Adipose tissue (tissue), 3 donors: ENCODE data around the gene CCDC78. TPM values are rescaled to one million over a fixed set of nuclear protein-coding genes. Genes with fewer than 3 reads are reported as not detected.

Source experiments
- H3K27ac ChIP-seq: one replicate; pipeline ENCODE4 v1.5.1; 2013; ENCODE audit warnings: low read depth, low read length
- WGBS, 3 donors: extraction: QIAGEN DNeasy Blood & Tissue Kit; methylation state at CpG; one replicate each; pipeline ENCODE4 v1.1.7; 2013; 5-methylcytosine and 5-hydroxymethylcytosine counted together
- polyA plus RNA-seq, 3 donors: library from polyadenylated mRNA; stranded (reverse); fragments of 200-250 nt; gene quantifications; one replicate each; pipeline ENCODE4 v1.2.3, GENCODE V29; 2013
- donor health status: healthy with polysubstance abuse.
- donor health status: Bipolar disorder and iron deficiency.
- donor health status: healthy.

Gene CCDC78
- polyA plus RNA-seq, 3 donors, result 0.42 to 2.1 (median 0.98) TPM

DNA sequence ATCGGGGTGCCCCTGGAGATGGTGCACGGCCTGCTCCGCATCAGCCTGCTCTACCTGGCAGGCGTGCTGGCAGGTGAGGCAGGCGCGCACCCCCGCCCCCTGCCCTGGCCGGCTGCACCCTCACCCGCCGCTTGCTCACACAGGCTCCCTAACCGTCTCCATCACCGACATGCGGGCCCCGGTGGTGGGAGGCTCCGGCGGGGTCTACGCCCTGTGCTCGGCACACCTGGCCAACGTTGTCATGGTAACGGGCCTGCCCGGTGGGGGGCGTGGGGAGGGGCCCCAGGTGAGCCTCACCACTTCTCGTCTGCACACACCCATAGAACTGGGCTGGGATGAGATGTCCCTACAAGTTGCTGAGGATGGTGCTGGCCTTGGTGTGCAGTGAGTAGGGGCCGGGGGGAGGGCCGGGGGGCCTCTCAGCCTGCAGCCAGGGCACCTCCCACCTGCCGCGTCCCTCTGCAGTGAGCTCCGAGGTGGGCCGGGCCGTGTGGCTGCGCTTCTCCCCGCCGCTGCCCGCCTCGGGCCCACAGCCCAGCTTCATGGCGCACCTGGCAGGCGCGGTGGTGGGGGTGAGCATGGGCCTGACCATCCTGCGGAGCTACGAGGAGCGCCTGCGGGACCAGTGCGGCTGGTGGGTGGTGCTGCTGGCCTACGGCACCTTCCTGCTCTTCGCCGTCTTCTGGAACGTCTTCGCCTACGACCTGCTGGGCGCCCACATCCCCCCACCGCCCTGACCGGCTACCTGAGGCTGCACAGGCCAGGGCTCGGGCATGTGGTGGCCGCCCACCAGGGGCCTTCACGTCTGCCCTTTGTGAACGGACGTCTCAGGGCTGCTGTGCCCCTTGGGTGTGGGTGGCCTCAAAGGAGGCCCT is 48.7 kb downstream of the CCDC78 start:
- WGBS, 3 donors, result 45 to 65% (median 49%) methylated on average over 53 to 57 of the region's 57 CpGs
- H3K27ac ChIP-seq, result no peak overlapping the region

- WGBS, 3 donors, result 56 to 73% (median 67%) methylated on average over 23 of the region's 23 CpGs
- no peak overlapping the region for H3K27ac ChIP-seq
These were observed 49.3 kb downstream of the CCDC78 start for GRCh38 chr16:676913-677312.

DNA sequence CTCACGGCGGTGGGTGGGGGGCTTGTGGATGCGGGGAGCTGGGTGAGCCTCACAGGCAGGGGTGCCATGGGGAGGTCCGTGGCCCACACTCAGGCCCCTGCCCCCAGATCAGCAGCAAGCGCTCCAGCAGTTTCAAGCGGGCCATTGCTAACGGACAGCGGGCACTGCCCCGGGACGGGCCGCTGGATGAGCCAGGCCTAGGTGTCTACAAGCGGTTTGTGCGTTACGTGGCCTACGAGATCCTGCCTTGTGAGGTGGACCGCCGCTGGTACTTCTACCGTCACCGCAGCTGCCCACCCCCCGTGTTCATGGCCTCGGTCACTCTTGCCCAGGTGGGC is 49.7 kb downstream of the CCDC78 start:
- no peak overlapping the region for H3K27ac ChIP-seq
- WGBS, 3 donors, result 85 to 92% (median 91%) methylated on average over 18 to 21 of the region's 21 CpGs

DNA sequence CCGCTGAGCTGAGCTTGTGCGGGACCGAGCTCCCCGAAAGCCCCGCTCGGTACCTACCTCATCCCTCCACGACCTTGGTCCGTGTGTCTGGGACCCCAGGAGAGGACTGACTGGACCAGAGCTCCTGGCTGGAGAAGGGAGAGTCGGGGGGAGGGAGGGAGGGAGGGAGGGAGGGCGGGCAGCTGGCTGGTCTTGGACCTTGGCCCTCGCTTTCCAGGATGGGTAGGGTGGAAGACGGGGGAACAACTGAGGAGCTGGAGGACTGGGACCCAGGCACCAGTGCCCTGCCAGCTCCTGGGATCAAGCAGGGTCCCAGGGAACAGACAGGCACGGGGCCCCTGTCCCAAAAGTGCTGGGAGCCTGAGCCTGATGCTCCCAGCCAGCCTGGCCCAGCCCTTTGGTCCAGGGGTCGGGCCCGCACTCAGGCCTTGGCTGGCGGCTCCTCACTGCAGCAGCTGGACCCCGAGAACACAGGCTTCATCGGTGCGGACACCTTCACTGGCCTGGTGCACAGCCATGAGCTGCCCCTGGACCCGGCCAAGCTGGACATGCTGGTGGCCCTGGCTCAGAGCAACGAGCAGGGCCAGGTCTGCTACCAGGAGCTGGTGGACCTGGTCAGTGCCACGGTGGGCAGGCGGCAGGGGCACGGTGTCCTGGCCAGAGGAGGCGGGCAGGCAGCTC is 50.2 kb downstream of the CCDC78 start:
- 44 to 49% (median 49%) methylated on average over 20 to 25 of the region's 25 CpGs for WGBS, 3 donors
- no peak overlapping the region for H3K27ac ChIP-seq

DNA sequence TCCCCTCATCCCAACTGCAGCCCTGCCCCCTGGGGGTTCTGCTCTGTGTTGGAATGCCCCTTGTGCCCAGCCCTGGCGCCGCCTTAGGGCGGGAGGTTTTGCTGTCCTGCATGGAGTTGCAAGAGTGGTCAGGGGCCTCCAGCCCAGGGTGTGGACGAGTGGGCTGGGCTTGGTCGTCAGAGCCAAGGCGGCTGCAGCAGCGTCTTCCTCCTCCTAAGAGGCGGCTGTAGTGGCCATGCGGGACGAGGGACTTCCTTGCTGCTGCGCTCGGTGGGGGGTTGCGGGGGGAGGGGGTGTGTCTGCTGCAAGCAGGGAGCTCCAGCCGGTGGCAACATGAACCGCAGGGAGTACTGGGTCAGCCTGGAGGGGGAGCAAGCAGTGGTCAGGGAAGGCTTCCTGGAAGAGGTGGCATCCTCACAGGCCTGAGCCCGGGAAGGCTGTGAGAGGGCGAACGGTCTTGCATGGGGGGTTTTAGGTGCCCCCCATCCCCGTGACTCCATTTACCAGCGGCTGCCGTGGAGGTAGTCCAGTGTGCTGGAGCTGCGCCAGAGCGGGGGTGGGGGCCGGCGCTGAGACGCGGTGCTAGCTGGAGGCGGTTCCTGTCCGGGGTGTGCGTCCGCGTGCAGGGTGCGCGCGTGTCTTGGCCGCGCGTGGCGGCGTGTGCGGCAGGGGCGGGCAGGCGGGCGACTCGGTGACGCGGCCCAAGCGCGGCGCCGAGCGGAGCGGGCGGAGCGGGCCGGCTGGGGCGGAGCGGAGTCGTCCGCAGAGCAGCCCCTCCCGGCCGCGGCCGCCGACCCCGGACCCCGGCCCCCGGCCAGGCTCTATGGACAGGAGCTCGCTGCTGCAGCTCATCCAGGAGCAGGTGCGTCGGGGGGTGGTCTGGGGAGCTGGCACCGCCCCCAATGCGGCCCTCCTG is 51.0 kb downstream of the CCDC78 start, which contains the start of gene RHBDL1:
Gene RHBDL1 (plus strand): TSS at position 704 of the 916 bp plus-strand sequence. CDS start 120 bp downstream, at position 824.
- no peak within 1 kb of the TSS for H3K27ac ChIP-seq

DNA sequence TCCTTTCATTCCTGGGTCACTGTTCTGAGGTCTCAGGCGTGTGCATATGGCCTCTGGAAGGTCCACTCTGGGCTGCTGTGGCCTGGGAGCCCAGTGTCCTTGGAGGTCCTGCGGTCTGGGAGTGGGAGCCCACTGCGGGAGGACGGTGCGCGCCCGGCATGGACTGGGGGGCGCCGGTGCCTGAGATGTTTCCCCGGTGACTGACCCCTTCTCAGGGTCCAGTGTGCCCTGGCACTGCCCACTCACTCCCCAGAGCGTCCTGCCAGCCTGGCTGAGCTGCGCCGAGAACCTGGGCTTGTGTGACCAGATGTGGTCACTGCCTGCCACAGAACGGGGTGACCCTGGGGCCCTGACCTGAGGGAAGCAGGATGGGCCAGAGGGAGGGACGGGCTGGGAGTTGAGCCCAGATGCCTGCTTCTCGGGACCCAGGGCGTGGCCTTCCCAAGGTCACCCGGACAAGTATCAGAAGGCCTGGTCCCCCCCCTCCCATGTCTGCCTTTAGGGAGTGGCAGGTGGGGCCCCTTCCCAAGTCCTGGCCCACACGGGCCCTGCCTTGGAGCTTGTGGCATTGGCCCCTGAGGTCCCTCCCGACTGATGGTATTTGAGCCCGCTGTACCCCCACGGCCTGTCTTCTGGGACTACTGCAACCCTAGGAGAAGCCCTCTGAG is 51.9 kb downstream of the CCDC78 start:
- H3K27ac ChIP-seq, result no peak overlapping the region
- 68 to 85% (median 73%) methylated on average over 22 of the region's 22 CpGs for WGBS, 3 donors

More for the DNA sequence above, 51.0 kb downstream of the CCDC78 start, which contains the start of gene RHBDL1:
- 4 to 8% (median 7%) methylated on average over 58 to 73 of the region's 73 CpGs for WGBS, 3 donors

GRCh38 chr16:673399-673991 is 52.7 kb downstream of the CCDC78 start:
- no peak overlapping the region for H3K27ac ChIP-seq
- whole genome bisulfite sequencing, 3 donors, result 90 to 94% (median 92%) methylated on average over 16 to 18 of the region's 18 CpGs

DNA sequence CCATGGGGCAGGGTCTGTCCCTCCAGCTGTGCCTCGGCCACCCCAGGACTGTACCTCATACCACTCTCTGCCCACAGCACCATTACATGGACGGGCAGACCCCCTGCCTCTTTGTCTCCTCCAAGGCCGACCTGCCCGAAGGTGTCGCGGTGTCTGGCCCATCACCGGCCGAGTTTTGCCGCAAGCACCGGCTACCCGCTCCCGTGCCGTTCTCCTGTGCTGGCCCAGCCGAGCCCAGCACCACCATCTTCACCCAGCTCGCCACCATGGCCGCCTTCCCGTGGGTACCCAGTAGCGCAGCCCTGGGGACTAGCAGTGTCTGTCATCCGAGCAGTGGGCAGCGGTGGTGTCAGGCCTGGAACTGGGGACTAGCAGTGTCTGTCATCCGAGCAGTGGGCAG is 53.4 kb downstream of the CCDC78 start:
- WGBS, 3 donors, result 95 to 96% (median 96%) methylated on average over 19 to 21 of the region's 21 CpGs
- H3K27ac ChIP-seq, result no peak overlapping the region

Other genes starting within 250 kb of the CCDC78 start
- gene CAPN15, start 198.7 kb downstream of the CCDC78 start, polyA plus RNA-seq, result 10 to 100 TPM; 20.4 to 31.4 (median 30.6) TPM
- gene PRR35, start 166.0 kb downstream of the CCDC78 start, polyA plus RNA-seq, result under 1 TPM in 1 of 3 donors, not detected in 2; 0.20 TPM
- 1 to 10 TPM in 1 of 3 donors, under 1 TPM in 2; 0.22 to 1.3 (median 0.61) TPM for gene NHLRC4, start 159.4 kb downstream of the CCDC78 start, polyA plus RNA-seq
- gene PIGQ, start 156.5 kb downstream of the CCDC78 start, polyA plus RNA-seq, result 10 to 100 TPM; 36.6 to 47.7 (median 37.6) TPM
- 10 to 100 TPM; 16.0 to 42.5 (median 21.2) TPM for gene RAB40C, start 136.4 kb downstream of the CCDC78 start, polyA plus RNA-seq
- gene WFIKKN1, start 95.5 kb downstream of the CCDC78 start, polyA plus RNA-seq, result under 1 TPM; 0.25 to 0.85 (median 0.67) TPM
- 100 to 1,000 TPM in 2 of 3 donors, 10 to 100 TPM in 1; 65.0 to 125 (median 109) TPM for gene METTL26, start 90.1 kb downstream of the CCDC78 start, polyA plus RNA-seq
- 10 to 100 TPM; 23.6 to 57.6 (median 42.6) TPM for gene MCRIP2, start 84.6 kb downstream of the CCDC78 start, polyA plus RNA-seq
- gene WDR90, start 77.1 kb downstream of the CCDC78 start, polyA plus RNA-seq, result 10 to 100 TPM; 12.1 to 14.8 (median 13.7) TPM
- 100 to 1,000 TPM in 1 of 3 donors, 10 to 100 TPM in 2; 67.7 to 107 (median 85.5) TPM for gene RHOT2, start 58.3 kb downstream of the CCDC78 start, polyA plus RNA-seq
- gene RHBDL1, start 50.8 kb downstream of the CCDC78 start, polyA plus RNA-seq, result under 1 TPM in 2 of 3 donors, not detected in 1; 0.59 to 0.71 TPM
- 100 to 1,000 TPM in 2 of 3 donors, 10 to 100 TPM in 1; 85.4 to 145 (median 139) TPM for gene STUB1, start 46.0 kb downstream of the CCDC78 start, polyA plus RNA-seq
- 10 to 100 TPM; 36.8 to 77.7 (median 44.9) TPM for gene JMJD8, start 42.1 kb downstream of the CCDC78 start, polyA plus RNA-seq
- gene WDR24, start 36.0 kb downstream of the CCDC78 start, polyA plus RNA-seq, result 1 to 10 TPM; 3.8 to 7.4 (median 5.1) TPM
- gene FBXL16, start 20.6 kb downstream of the CCDC78 start, polyA plus RNA-seq, result 1 to 10 TPM in 1 of 3 donors, under 1 TPM in 2; 0.22 to 2.5 (median 0.37) TPM
- 10 to 100 TPM; 21.3 to 34.1 (median 22.2) TPM for gene METRN, start 11.3 kb downstream of the CCDC78 start, polyA plus RNA-seq
- 10 to 100 TPM; 10.1 to 33.4 (median 26.0) TPM for gene ANTKMT, start 5.3 kb downstream of the CCDC78 start, polyA plus RNA-seq
- 1 to 10 TPM; 2.0 to 2.6 (median 2.5) TPM for gene HAGHL, start 663 bp upstream of the CCDC78 start, polyA plus RNA-seq
- gene CIAO3, start 14.6 kb upstream of the CCDC78 start, polyA plus RNA-seq, result 10 to 100 TPM; 16.0 to 23.7 (median 19.0) TPM
- 10 to 100 TPM in 2 of 3 donors, under 1 TPM in 1; 0.49 to 14.2 (median 13.2) TPM for gene MSLN, start 34.3 kb upstream of the CCDC78 start, polyA plus RNA-seq
- 10 to 100 TPM; 10.5 to 16.7 (median 10.8) TPM for gene RPUSD1, start 61.9 kb upstream of the CCDC78 start, polyA plus RNA-seq
- gene CHTF18, start 62.2 kb upstream of the CCDC78 start, polyA plus RNA-seq, result 10 to 100 TPM in 1 of 3 donors, 1 to 10 TPM in 2; 7.3 to 12.6 (median 8.0) TPM
- not detected for gene GNG13, start 74.3 kb upstream of the CCDC78 start, polyA plus RNA-seq
- 10 to 100 TPM in 2 of 3 donors, 1 to 10 TPM in 1; 8.7 to 13.0 (median 12.3) TPM for gene LMF1, start 244.5 kb upstream of the CCDC78 start, polyA plus RNA-seq